Activated CD4-positive, alpha-beta memory T cell treated with anti-CD3 and anti-CD28 coated beads, Interleukin-2, amount 10 ng/mL, durations not matched to agents 7 days and 5 days (primary cell): Measurements from ENCODE around the gene PLET1. TPM values are rescaled to one million over a fixed set of nuclear protein-coding genes. Genes with fewer than 3 reads are reported as not detected.

Source experiments
- CTCF ChIA-PET: fragments of 350-600 bp; sonication (Branson Sonifier 250); formaldehyde crosslinking; loops from one replicate; lab custom pipeline; 2021; ENCODE audit warnings: antibody characterized with exemption, inconsistent platforms; lab: Charles Lee
- POLR2A ChIA-PET: fragments of 350-600 bp; sonication (Branson Sonifier 250); formaldehyde crosslinking; loops from one replicate; lab custom pipeline; 2021; ENCODE audit warnings: antibody characterized with exemption; lab: Charles Lee
- DNase-seq: peaks from one replicate; pipeline ENCODE4 v3.0.0-alpha.2; 2020
- H3K27ac Mint-ChIP-seq: one replicate; pipeline ENCODE4 v1.8.0; 2021; ENCODE audit warnings: mild to moderate bottlenecking, mixed read lengths
- H3K27me3 Mint-ChIP-seq: one replicate; pipeline ENCODE4 v1.8.0; 2021; ENCODE audit warnings: mixed read lengths
- H3K36me3 Mint-ChIP-seq: one replicate; pipeline ENCODE4 v1.8.0; 2021; ENCODE audit warnings: low read depth, mixed read lengths
- H3K4me1 Mint-ChIP-seq: one replicate; pipeline ENCODE4 v1.8.0; 2021; ENCODE audit warnings: mixed read lengths
- H3K4me3 Mint-ChIP-seq: one replicate; pipeline ENCODE4 v1.8.0; 2021; ENCODE audit warnings: mild to moderate bottlenecking, mixed read lengths
- H3K9me3 Mint-ChIP-seq: one replicate; pipeline ENCODE4 v1.8.0; 2021; ENCODE audit warnings: mixed read lengths
- total RNA-seq, 2 experiments: library from RNA; stranded (reverse); gene quantifications; one replicate each; pipeline ENCODE4 v1.2.3, GENCODE V29; 2021

The PLET1 gene, protein sequence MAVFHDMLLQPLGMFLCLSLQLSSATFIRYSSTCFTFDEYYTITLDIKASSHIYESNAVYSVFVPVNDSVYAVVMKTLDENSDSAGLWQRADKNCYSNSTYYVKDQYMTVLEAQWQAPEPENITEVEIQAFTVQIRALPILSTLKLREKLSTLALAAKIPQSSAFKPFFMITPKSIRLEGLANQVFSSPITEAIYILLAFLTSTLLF
- total RNA-seq = not detected

DNA sequence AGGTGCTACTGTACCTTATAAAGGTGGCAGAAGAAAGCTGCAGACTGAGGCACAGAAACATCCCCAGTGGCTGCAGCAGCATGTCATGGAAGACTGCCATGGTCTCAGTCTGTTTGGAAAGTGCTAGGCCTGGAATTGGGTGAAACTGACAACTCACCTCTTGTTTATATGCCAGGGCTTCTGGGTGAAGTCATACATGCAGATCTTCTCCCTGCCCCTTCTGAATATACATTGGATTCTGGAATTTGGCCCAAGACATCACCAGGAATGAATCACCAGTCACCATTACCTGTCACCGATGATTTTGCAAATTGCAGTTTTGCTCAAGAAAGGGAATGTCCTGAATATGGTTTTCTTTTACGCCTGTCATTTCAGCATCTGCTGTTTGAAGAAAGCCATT is at the start of gene PLET1:
Gene PLET1, minus strand, starts transcription at position 371 of the 400 bp plus-strand sequence. Its CDS starts 271 bp downstream, at position 100.
- Mint-ChIP-seq H3K27ac (no peak within 1 kb of the TSS), H3K27me3 (no peaks in the 10 kb centered on the region), H3K4me3 (no peak within 1 kb of the TSS), H3K36me3 (no peaks in the 10 kb centered on the region), H3K9me3 (no peaks in the 10 kb centered on the region), H3K4me1 (no peaks in the 10 kb centered on the region)
- ChIA-PET CTCF (no interaction called here), POLR2A (no interaction called here)
- DNase-seq = no peak

DNA sequence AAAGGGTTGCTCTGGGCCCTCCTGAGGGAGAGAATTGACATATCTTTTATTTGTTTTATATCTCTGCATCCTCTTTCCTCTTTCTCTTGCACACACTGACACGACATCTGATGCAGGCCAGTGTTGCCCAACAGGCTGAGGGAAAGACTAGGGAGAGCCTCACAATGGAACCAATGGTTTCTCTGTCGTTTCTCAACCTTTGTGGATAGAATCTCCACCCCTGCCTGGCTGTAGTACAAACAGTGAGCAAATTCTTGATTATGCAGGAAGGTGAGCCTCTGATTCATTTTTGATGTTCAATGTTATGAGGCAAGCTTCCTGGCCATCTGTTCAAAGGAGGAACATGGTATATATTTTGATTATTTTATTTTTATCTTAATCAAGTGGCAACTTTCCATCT is 49.8 kb upstream of the PLET1 start:
- CTCF ChIA-PET = interaction anchor here (0.6 kb wide), 1 partner anchor 30 kb away, joined by 3 read pairs; no protein-coding TSS in a partner anchor
- H3K27ac Mint-ChIP-seq = no peak overlapping the region
- no peaks in the 10 kb centered on the region for H3K36me3 Mint-ChIP-seq
- no peaks in the 10 kb centered on the region for H3K4me1 Mint-ChIP-seq
- H3K27me3 Mint-ChIP-seq = peaks cover 2% of the 10 kb centered on the region
- no peak for DNase-seq
- POLR2A ChIA-PET = no interaction called here
- H3K9me3 Mint-ChIP-seq = peaks cover 8% of the 10 kb centered on the region
- no peak overlapping the region for H3K4me3 Mint-ChIP-seq

DNA sequence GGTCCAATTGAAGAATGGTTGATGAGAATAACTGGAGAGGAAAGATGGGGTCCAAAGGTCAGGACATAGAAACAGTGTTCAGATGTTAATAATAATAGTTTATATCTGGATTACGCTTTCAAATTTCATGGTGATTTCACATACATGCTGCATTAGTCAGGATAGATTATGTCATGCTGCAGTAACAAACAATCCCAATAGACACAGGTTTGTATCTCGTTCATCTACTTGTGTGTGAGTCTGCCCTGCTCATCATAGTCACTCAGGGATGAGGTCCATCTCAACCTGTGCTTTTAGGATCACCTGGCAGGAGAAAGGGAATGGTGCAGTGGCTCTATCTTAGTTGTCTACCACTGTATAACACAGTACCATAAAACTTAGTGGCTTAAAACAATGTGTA is 48.0 kb upstream of the PLET1 start:
- ChIA-PET CTCF (no interaction called here), POLR2A (no interaction called here)

DNA sequence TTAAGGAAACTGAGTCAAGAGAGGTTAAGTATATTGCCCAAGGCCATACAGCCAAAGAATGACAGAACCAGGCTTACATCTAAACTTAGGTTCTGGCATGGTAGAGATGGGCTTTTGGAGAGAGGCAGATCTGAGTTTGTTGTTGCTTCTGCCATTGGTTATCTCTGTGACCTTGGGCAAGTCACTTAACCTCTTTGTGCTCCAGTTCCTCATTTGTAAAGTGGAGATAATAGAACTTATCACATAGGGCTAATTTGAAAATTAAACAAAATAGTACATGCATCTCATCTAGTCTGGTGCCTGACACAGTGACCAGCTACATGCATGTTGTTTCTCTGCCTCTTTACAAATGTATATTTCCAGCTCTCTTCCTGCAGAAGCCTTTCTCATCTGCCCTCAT is 47.0 kb upstream of the PLET1 start:
- H3K36me3 Mint-ChIP-seq = no peaks in the 10 kb centered on the region
- H3K4me3 Mint-ChIP-seq = no peak overlapping the region
- peaks cover 4% of the 10 kb centered on the region for H3K4me1 Mint-ChIP-seq
- ChIA-PET POLR2A (no interaction called here), CTCF (no interaction called here)
- H3K27ac Mint-ChIP-seq = no peak overlapping the region
- no peaks in the 10 kb centered on the region for H3K27me3 Mint-ChIP-seq
- peaks cover 8% of the 10 kb centered on the region for H3K9me3 Mint-ChIP-seq
- no peak for DNase-seq

More for the DNA sequence above, 48.0 kb upstream of the PLET1 start:
- Mint-ChIP-seq H3K27ac (no peak overlapping the region), H3K27me3 (peaks cover 1% of the 10 kb centered on the region), H3K36me3 (no peaks in the 10 kb centered on the region), H3K4me1 (peaks cover 2% of the 10 kb centered on the region), H3K4me3 (no peak overlapping the region), H3K9me3 (peaks cover 8% of the 10 kb centered on the region)
- DNase-seq = no peak

DNA sequence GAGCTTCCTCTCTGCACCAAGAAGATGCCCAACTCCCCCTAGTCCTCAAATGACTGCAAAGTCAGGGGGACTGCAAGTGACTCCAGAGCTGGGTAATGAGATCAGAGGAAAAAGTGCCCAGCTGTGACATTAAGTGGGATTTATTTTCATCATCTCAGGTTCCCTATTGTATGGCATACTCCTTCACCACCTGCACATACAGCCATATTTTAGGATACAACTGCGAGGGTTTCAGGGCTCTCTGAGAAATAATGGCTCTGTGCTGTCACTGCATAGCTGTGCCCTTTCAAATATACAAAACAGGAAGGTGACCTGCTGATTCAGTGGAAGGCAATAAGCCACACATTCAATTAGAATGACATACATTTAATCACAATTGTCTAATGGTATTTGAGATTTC is 45.6 kb upstream of the PLET1 start:
- H3K27me3 Mint-ChIP-seq = no peaks in the 10 kb centered on the region
- H3K9me3 Mint-ChIP-seq = peaks cover 8% of the 10 kb centered on the region
- no peak overlapping the region for H3K4me3 Mint-ChIP-seq
- no peak for DNase-seq
- no peak overlapping the region for H3K27ac Mint-ChIP-seq
- CTCF ChIA-PET = no interaction called here
- H3K36me3 Mint-ChIP-seq = no peaks in the 10 kb centered on the region
- POLR2A ChIA-PET = no interaction called here
- peaks cover 11% of the 10 kb centered on the region for H3K4me1 Mint-ChIP-seq

DNA sequence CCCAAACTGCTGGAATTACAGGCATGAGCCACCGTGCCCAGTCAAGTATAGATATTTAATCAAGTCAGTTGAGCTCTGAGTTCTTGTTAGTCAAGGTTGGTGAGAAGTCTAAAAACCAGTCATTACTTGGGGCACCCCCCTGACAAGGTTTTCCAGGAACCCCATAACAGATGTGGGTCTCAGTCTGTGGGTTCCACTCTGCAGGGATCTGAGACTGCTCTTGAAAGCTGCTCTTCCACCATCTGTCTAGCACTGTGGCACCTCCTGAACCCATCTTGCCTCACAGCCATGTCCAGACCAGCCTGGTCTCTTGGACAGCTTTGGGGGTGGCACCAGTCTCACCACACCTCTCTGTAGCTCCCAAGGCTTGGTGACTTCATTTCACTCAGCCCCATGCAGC is 44.3 kb upstream of the PLET1 start:
- H3K36me3 Mint-ChIP-seq = no peaks in the 10 kb centered on the region

DNA sequence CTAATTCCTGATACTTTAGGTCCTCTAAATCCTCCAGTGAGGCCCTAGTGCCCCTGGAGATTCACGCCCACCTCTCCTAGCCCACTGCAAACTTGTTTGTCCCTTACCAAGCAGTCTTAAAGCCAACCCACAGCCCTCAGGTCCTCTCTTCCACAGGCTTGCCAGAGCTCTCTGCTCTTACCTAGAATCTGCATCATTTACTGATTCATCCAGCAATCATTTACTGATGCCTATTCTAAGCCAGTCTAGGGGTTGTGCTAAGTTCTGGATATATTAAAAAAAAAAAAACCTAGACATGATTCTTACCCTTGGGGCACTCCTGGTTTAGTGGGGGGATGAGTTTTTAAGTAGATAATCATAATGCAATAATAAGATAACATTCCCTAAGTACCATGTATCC is 43.0 kb upstream of the PLET1 start:
- Mint-ChIP-seq H3K4me3 (no peak overlapping the region), H3K9me3 (peaks cover 4% of the 10 kb centered on the region), H3K27me3 (no peaks in the 10 kb centered on the region), H3K4me1 (peaks cover 19% of the 10 kb centered on the region), H3K36me3 (no peaks in the 10 kb centered on the region), H3K27ac (no peak overlapping the region)
- DNase-seq = no peak
- CTCF ChIA-PET = interaction anchor here (0.8 kb wide), 1 partner anchor 15 kb away, joined by 3 read pairs; no protein-coding TSS in a partner anchor
- POLR2A ChIA-PET = no interaction called here

More for the DNA sequence above, 44.3 kb upstream of the PLET1 start:
- no peaks in the 10 kb centered on the region for H3K27me3 Mint-ChIP-seq
- H3K4me1 Mint-ChIP-seq = peaks cover 14% of the 10 kb centered on the region
- H3K4me3 Mint-ChIP-seq = no peak overlapping the region
- POLR2A ChIA-PET = no interaction called here
- DNase-seq = no peak
- H3K27ac Mint-ChIP-seq = no peak overlapping the region
- CTCF ChIA-PET = no interaction called here
- peaks cover 8% of the 10 kb centered on the region for H3K9me3 Mint-ChIP-seq

DNA sequence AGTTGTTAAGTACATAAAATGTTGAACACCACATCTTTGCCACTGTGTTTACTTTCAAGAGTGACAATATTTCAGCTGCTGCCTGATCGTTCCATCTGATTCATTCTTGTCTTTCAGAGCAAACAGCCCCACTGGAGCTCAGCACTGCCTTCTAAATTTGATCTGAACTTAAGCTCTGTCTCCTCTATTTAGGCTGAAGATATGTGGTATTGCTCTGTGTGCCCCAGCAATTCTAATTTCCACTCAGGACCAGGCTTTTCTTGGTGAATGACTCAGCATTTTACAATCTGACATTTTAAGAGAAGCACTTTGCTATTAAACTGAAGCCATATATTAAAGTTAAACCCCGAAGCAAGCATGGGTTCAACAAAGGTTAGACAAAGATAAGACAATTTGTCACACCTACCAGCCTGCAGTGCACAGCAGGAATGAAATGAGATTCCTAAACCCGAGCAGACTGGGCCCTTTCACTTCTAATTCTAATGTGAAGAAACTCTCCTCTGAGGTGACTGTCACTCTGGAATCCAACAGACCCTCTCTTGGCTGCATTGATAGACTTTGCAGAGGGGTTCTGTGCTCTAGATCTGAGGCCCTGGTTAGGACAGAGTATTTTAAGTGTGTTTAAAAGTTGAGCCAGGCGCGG is 41.7 kb upstream of the PLET1 start:
- CTCF ChIA-PET = interaction anchor here (0.7 to 1.0 kb wide), 3 partner anchors 253 to 286 kb away, joined by 3 read pairs; no protein-coding TSS in a partner anchor

DNA sequence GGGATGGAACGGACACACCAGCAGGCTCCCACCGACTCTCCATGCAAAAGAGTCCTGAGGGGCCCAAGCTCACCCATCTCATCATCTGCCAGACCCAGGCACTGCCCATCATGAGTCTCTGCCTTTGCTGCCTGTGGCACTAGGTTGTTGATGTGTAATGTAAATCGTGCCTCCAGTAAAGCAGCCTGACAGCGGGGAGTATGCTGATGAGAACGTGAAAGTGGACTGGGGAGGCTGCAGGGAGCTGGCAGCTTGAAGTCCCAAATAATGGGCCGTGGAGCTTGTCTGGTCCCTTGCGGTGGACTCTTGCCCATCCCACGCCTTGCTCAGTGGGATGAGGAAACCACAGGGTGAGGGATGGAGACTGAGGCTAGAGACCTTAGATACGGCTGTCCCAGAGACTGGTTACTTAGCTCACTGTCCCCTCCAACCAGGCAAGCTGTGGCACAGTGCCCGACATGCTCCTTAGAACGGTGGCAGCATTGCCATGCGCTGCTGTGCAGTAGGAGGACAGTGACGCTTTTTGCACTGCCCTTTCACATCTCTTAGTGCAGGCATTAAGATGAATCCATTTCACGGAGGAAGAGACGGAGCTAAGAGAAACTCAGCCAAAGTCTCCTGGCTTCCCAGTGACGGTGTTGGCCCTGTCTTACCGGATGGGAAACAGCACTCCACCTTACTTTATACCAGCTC is 39.6 kb upstream of the PLET1 start:
- POLR2A ChIA-PET = interaction anchor here (0.7 kb wide), 1 partner anchor 48 kb away, joined by 3 read pairs; no protein-coding TSS in a partner anchor
- Mint-ChIP-seq H3K4me3 (no peak overlapping the region), H3K4me1 (peaks cover 46% of the 10 kb centered on the region)

More for the DNA sequence above, 41.7 kb upstream of the PLET1 start:
- Mint-ChIP-seq H3K9me3 (no peaks in the 10 kb centered on the region), H3K36me3 (peaks cover 4% of the 10 kb centered on the region), H3K27ac (no peak overlapping the region), H3K27me3 (no peaks in the 10 kb centered on the region), H3K4me3 (no peak overlapping the region), H3K4me1 (peaks cover 31% of the 10 kb centered on the region)
- DNase-seq = no peak
- POLR2A ChIA-PET = no interaction called here

DNA sequence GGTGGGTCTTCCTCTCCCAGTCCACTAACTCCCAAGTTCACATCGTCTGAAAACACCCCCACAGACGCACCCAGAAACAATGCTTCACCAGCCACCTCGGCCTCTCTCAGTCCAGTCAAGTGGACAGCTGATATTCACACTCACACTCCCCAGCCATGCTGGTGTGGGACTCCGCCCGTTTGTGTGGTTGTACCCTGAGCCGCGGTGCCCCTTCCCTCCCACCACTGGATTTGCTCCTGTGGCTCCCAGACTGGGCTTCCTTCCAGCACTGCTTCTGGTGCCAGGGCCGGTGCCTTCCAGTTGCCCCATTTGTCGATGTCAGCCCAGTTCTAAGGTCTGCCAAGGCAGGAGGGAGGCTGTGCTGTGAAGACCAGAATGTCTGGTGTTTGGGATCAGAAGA is 37.9 kb upstream of the PLET1 start:
- Mint-ChIP-seq H3K36me3 (peaks cover 6% of the 10 kb centered on the region), H3K27ac (peak overlapping the region; percentile 20), H3K4me3 (no peak overlapping the region), H3K4me1 (peaks cover 46% of the 10 kb centered on the region), H3K27me3 (no peaks in the 10 kb centered on the region), H3K9me3 (no peaks in the 10 kb centered on the region)
- CTCF ChIA-PET = no interaction called here
- POLR2A ChIA-PET = no interaction called here
- DNase-seq = no peak

More for the DNA sequence above, 39.6 kb upstream of the PLET1 start:
- Mint-ChIP-seq H3K27me3 (no peaks in the 10 kb centered on the region), H3K27ac (no peak overlapping the region), H3K9me3 (no peaks in the 10 kb centered on the region), H3K36me3 (peaks cover 6% of the 10 kb centered on the region)
- DNase-seq = no peak
- CTCF ChIA-PET = interaction anchor here (0.9 to 1.0 kb wide), 3 partner anchors 18 to 145 kb away, joined by 3 to 12 read pairs (median 3); no protein-coding TSS in a partner anchor

DNA sequence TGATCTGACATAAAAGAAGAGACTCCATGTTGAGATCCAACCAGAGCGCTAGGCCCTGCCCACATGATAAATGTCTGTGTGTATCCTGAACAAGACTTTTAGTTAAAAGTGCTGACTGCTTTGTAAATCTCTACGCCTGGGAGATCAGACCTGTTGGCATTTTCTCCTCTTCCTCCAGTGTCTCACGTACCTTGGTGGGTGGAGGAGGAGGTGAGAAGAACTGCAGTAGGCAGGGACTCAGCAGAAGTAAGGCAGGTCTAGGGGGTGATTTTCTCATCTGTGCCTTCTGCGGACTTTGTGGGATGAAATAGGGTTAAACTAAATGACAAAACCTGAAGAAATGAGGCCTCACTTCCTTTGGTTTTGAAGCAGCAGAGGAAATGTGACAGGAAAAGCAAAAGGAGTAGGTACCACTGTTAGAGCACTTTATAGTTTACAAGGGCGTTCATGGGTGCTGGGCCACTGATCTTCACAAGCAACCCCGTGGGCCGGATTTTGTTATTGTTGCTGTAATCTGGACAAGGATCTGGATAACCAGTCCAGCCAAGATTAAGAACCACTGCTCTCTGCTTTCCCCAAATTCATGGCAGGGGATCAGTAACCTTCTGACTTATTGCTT is 36.7 kb upstream of the PLET1 start:
- ChIA-PET CTCF (no interaction called here), POLR2A (no interaction called here)
- H3K36me3 Mint-ChIP-seq = peaks cover 7% of the 10 kb centered on the region
- peaks cover 1% of the 10 kb centered on the region for H3K27me3 Mint-ChIP-seq
- DNase-seq = peak; percentile 60
- H3K4me1 Mint-ChIP-seq = peaks cover 49% of the 10 kb centered on the region
- peak overlapping the region; percentile 86 for H3K27ac Mint-ChIP-seq
- no peaks in the 10 kb centered on the region for H3K9me3 Mint-ChIP-seq
- H3K4me3 Mint-ChIP-seq = peak overlapping the region; percentile 48

DNA sequence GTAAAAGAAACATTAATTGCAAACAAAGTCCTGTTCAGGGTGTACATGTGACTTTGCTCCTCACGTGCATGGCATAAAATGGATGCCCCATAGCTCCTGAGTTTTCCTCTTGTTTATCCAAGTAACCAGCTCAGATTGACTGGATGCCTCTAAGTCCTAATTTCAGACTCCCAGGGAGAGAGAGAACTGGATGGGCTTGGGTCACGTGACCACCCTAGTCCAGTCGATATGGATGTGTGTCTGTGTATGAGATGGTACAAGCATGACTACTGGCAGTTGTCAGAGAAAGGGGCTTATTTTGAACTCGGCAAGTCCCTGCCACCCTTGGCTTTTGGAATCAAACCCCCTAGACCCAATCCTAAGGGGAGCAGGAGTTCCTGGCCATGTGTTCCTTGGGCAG is 35.4 kb upstream of the PLET1 start:
- POLR2A ChIA-PET = no interaction called here
- DNase-seq = no peak
- no peak overlapping the region for H3K4me3 Mint-ChIP-seq
- H3K4me1 Mint-ChIP-seq = peaks cover 54% of the 10 kb centered on the region
- H3K36me3 Mint-ChIP-seq = peaks cover 15% of the 10 kb centered on the region
- H3K27me3 Mint-ChIP-seq = peaks cover 6% of the 10 kb centered on the region
- no peak overlapping the region for H3K27ac Mint-ChIP-seq
- CTCF ChIA-PET = interaction anchor here (1.5 kb wide), 1 partner anchor 16 kb away, joined by 3 read pairs; no protein-coding TSS in a partner anchor
- H3K9me3 Mint-ChIP-seq = no peaks in the 10 kb centered on the region
